Upper lobe of right lung (tissue), 1 donor: Measurements from ENCODE around the gene LEP. TPM values are rescaled to one million over a fixed set of nuclear protein-coding genes. Genes with fewer than 3 reads are reported as not detected.

ENCODE experiments used
- ATAC-seq: fragments of 200-7000 bp; cut with Tn5 transposase; one replicate; pipeline ENCODE4 v1.9.1; 2020; ENCODE audit warnings: mild to moderate bottlenecking, moderate library complexity
- DNase-seq: peaks from one replicate; pipeline ENCODE4 v3.0.0-alpha.2; 2020
- H3K27ac ChIP-seq: fragments of 200-600 bp; one replicate; pipeline ENCODE4 v1.8.0; 2022
- H3K27me3 ChIP-seq: fragments of 200-600 bp; one replicate; pipeline ENCODE4 v1.8.0; 2022; ENCODE audit warnings: mild to moderate bottlenecking
- H3K36me3 ChIP-seq: fragments of 200-600 bp; one replicate; pipeline ENCODE4 v1.8.0; 2022
- H3K4me1 ChIP-seq: fragments of 200-600 bp; one replicate; pipeline ENCODE4 v1.8.0; 2022
- H3K4me3 ChIP-seq: fragments of 200-600 bp; one replicate; pipeline ENCODE4 v1.8.0; 2022; ENCODE audit warnings: mild to moderate bottlenecking
- H3K9me3 ChIP-seq: fragments of 200-600 bp; one replicate; pipeline ENCODE4 v1.8.0; 2022
- intact Hi-C: fragments of 100-400 bp; cut with DNase I; formaldehyde crosslinking; loops from one replicate; pipeline ENCODE4 v1.11.0; 2022
- total RNA-seq: library from RNA; stranded (reverse); fragmentation: NEBNext Ultra II Directional; extraction: Animal tissue kit (Norgen Biotek cat#: 25700); gene quantifications from one replicate; pipeline ENCODE4 v1.2.1, GENCODE V29; 2021
- TF ChIP-seq, protein P1 (sequence below): fragments of 200-600 bp; IDR thresholded peaks from one replicate; pipeline ENCODE4 v1.8.0; 2022; ENCODE audit warnings: antibody characterized with exemption
- donor health status: DM: no; HTN: yes; CAD: no; lungs with severe emphysema.

Gene LEP
- total RNA-seq, 1 donor from 2014 or later: not detected

DNA sequence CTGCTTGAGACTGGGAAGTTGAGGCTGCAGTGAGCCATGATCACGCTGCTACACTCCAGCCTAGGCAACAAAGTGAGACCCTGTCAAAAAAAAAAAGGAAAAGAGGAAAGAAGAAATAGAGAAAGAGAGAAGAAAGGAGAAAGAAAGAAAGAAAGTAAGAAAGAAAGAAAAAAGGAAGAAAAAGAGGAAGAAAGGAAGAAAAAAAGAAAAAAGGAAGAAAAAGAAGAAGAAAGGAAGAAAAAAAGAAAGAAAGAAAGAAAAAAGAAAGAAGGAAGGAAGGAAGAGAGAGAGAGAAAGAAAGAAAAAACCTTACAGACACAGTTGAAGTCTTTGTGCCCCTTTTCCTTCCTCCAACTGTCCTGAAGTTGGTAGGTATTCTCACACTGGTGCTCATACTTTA is 26.6 kb upstream of the LEP start:
- intact Hi-C loops: no loop called here
- ATAC-seq (no peak), DNase-seq (no peak)
- Histone ChIP-seq H3K4me3 (no peak overlapping the region), H3K36me3 (no peaks in the 10 kb centered on the region), H3K9me3 (no peaks in the 10 kb centered on the region), H3K27ac (no peak overlapping the region), H3K27me3 (peaks cover 9% of the 10 kb centered on the region), H3K4me1 (no peaks in the 10 kb centered on the region)
- TF ChIP-seq, protein P1, sequence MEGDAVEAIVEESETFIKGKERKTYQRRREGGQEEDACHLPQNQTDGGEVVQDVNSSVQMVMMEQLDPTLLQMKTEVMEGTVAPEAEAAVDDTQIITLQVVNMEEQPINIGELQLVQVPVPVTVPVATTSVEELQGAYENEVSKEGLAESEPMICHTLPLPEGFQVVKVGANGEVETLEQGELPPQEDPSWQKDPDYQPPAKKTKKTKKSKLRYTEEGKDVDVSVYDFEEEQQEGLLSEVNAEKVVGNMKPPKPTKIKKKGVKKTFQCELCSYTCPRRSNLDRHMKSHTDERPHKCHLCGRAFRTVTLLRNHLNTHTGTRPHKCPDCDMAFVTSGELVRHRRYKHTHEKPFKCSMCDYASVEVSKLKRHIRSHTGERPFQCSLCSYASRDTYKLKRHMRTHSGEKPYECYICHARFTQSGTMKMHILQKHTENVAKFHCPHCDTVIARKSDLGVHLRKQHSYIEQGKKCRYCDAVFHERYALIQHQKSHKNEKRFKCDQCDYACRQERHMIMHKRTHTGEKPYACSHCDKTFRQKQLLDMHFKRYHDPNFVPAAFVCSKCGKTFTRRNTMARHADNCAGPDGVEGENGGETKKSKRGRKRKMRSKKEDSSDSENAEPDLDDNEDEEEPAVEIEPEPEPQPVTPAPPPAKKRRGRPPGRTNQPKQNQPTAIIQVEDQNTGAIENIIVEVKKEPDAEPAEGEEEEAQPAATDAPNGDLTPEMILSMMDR: no peak

DNA sequence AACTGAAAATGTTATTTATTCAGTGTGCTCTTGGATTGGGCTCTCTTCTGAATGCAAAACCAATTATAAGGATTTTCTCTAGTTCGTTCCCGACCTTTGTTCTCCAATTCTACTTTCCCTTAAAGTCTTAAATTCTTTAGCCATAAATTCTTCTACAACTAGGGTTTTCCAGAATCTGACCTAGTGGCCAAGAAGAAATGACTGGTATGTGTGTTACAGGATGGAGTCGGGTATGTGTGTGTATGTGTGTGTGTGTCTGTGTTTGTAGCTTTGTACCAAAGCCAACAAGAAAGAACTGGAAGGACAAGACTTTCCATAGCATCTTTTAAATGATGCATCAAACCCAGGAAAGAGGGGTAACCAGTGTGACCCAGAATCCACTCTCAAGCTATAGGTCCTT is 25.8 kb upstream of the LEP start:
- ATAC-seq: no peak
- no peaks in the 10 kb centered on the region for H3K9me3 ChIP-seq
- intact Hi-C loops: loop anchor here (5.0 kb wide), 1 partner anchor 513 kb away; no protein-coding TSS in a partner anchor
- no peaks in the 10 kb centered on the region for H3K4me1 ChIP-seq
- no peak for DNase-seq
- no peaks in the 10 kb centered on the region for H3K36me3 ChIP-seq
- H3K4me3 ChIP-seq: no peak overlapping the region
- H3K27me3 ChIP-seq: peaks cover 5% of the 10 kb centered on the region
- no peak overlapping the region for H3K27ac ChIP-seq
- TF ChIP-seq, protein P1: no peak

DNA sequence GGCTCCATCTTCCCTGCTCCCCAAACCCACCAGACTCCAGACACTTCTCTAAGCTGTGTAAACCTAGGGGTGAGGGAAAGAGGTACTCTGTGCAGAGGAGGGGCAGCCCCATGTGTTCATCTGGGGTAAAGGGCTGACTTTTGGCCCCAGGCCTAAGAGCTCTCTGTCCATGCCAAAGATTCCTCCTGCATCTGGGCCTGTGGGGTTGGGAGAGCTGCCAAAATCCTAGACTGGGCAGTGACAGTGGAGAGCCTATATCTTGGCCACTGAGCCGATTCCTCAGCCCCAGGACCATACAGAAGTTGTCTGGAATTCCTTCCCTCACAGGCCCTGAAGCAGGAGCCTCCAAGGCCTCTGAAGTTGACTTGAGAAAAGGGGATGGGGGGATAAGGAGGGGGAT is 25.3 kb upstream of the LEP start:
- TF ChIP-seq, protein P1: no peak
- Histone ChIP-seq H3K27ac (no peak overlapping the region), H3K4me1 (no peaks in the 10 kb centered on the region), H3K36me3 (no peaks in the 10 kb centered on the region), H3K4me3 (no peak overlapping the region), H3K9me3 (no peaks in the 10 kb centered on the region), H3K27me3 (peaks cover under 1% of the 10 kb centered on the region)
- ATAC-seq: no peak
- no peak for DNase-seq
- intact Hi-C loops: loop anchor here (5.0 kb wide), 1 partner anchor 513 kb away; no protein-coding TSS in a partner anchor

DNA sequence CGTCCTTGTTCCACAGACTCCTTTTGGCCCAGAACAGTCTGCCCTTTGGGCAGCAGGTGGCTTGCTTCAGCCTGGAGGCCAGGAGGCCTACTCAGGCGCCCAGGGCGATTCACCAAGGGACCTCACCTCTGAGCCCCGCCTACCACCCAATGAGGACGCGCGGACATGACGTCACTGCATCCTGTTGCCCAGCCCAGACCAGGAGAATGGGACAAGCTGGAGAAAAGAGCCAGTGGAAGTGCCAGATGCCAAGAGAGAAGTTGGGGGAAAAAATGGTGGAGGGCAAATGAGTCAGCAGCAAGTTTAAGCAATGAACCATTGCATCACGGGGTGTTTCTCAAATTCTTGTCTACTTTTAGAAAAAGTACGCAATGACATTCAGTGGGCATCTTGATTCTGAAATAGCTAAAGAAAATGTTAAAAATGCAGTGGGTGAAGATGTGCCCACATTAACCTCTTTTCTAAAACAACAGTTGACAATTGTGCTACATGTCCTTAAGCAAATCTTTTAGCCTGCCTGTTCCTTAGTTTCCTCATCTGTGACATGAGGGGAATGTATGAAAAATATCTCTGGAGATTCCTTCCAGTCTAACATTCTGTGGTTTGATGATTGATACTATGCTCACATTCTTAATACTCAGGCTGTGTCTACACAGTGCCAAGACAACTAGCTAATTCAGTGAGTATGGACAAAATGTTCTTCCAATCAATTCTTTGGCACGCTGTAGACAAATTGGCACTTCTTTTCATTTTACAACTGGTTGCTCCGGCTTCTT is 23.9 kb upstream of the LEP start:
- H3K27me3 ChIP-seq: no peaks in the 10 kb centered on the region
- H3K4me1 ChIP-seq: no peaks in the 10 kb centered on the region
- H3K36me3 ChIP-seq: no peaks in the 10 kb centered on the region
- H3K9me3 ChIP-seq: no peaks in the 10 kb centered on the region
- intact Hi-C loops: loop anchor here (5.0 kb wide), 1 partner anchor 515 kb away; no protein-coding TSS in a partner anchor
- no peak overlapping the region for H3K27ac ChIP-seq
- DNase-seq (peak; percentile 78), ATAC-seq (peak; percentile 75)
- no peak overlapping the region for H3K4me3 ChIP-seq
- TF ChIP-seq, protein P1: no peak

DNA sequence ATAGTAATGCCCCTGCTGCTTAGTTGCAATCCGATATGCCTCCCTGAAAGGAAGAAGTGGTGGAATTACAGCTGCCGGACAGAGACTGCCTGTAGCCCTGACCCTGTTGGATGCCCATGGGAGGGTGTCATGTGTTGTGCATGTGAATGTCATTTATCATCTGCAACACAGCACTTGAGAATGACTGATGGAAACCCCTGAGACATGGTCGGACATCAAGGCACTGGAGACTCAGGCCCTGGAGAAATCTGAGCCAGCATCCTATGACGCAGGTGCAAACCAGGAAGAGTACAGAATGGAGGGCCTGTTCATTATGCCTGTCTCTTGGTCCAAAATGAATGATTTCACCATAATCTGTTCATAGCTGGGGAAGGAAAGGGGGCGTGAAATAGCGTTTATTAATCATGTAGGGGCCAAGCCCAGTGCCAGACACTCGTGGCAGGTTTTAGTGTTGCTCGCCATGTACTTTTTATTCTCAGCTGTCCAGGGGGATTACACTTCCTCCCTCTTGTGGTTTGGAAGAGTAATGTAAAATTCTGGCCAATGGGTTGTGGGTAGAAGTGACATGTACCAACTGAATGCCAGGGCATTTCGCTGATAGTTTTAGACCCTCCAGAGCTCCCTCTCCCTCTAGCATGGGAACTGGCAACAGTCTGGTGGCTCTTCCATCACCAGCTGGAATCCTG is 23.0 kb upstream of the LEP start:
- Histone ChIP-seq H3K27me3 (peaks cover 2% of the 10 kb centered on the region), H3K27ac (no peak overlapping the region), H3K36me3 (no peaks in the 10 kb centered on the region), H3K4me1 (no peaks in the 10 kb centered on the region), H3K9me3 (no peaks in the 10 kb centered on the region), H3K4me3 (no peak overlapping the region)
- no peak for ATAC-seq
- TF ChIP-seq, protein P1: no peak
- DNase-seq: no peak
- intact Hi-C loops: loop anchor here (5.0 kb wide), 1 partner anchor 516 kb away; no protein-coding TSS in a partner anchor
